ENCODE data around the gene AGXT2. TPM values are rescaled to one million over a fixed set of nuclear protein-coding genes. Genes with fewer than 3 reads are reported as not detected.

The AGXT2 gene
- total RNA-seq, 6 experiments from 2014 or later: not detected

DNA sequence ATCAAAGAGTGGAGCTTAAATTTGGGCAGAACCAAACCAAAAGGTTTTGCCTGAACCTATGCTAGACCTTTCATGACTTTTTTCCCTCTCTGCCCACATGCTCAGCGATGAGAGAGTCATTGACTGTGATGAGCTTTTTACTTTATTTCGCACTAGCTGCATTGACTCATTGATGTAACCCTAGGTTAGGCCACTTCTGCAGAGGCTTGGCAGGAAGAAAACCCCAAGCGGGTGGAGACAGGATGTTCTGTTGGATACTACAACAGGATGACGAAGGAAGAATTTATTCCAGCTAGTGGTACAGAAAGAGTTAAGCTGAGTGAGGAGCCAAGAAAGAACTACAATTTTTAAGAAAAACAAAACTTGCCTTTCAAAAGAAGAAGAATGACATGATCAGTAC, 18.4 kb downstream of the AGXT2 start:
- H3K4me3 Mint-ChIP-seq: peak overlapping the region; percentile 12; the same call in 1 of the 2 replicates
- peak overlapping the region; percentile 64 for H3K27ac Mint-ChIP-seq
- H3K27me3 Mint-ChIP-seq (ENCODE audit: insufficient read depth): no peaks in the 10 kb centered on the region
- peak; percentile 78 for DNase-seq
- no peaks in the 10 kb centered on the region for H3K9me3 Mint-ChIP-seq
- no peak for TF ChIP-seq CTCF (IDR thresholded peaks at IDR 0.05)
- peaks cover 42% of the 10 kb centered on the region for H3K4me1 Mint-ChIP-seq (ENCODE audit: low read depth)
- no peaks in the 10 kb centered on the region for H3K36me3 Mint-ChIP-seq (ENCODE audit: low read depth)

GRCh38 chr5:35026941-35027340, 20.8 kb downstream of the AGXT2 start:
- Mint-ChIP-seq H3K36me3 (ENCODE audit: low read depth) (no peaks in the 10 kb centered on the region), H3K27me3 (ENCODE audit: insufficient read depth) (no peaks in the 10 kb centered on the region), H3K9me3 (no peaks in the 10 kb centered on the region), H3K4me1 (ENCODE audit: low read depth) (peaks cover 33% of the 10 kb centered on the region), H3K27ac (no peak overlapping the region), H3K4me3 (no peak overlapping the region)
- no peak for TF ChIP-seq CTCF (IDR thresholded peaks at IDR 0.05)
- DNase-seq: no peak

- Mint-ChIP-seq H3K27me3 (ENCODE audit: insufficient read depth) (no peaks in the 10 kb centered on the region), H3K36me3 (ENCODE audit: low read depth) (no peaks in the 10 kb centered on the region), H3K4me1 (ENCODE audit: low read depth) (peaks cover 29% of the 10 kb centered on the region), H3K9me3 (no peaks in the 10 kb centered on the region), H3K4me3 (no peak overlapping the region), H3K27ac (no peak overlapping the region)
- no peak for TF ChIP-seq CTCF (IDR thresholded peaks at IDR 0.05)
- DNase-seq: no peak
These were observed 21.4 kb downstream of the AGXT2 start for GRCh38 chr5:35026280-35026840.

DNA sequence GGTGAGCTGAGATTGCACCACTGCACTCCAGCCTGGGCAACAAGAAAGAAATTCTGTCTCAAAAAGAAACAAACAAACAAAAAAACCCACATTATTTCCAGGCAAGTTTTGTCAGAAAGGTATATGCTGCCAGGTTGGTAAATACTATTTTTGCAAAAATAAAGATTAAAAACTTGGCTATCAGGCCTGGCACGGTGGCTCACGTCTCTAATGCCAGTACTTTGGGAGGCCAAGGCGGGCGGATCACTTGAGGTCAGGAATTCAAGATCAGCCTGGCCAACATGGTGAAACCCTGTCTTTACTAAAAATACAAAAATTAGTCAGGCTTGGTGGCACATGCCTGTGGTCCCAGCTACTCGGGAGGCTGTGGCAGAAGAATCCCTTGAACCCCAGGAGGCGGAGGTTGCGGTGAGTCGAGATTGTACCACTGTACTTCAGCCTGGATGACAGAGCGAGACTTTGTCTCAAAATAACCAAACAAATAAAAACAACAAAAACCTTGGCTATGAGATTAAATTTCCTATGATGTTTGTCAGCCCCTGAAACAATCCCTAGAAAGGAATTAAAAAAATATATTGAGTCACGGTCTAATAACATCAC, 22.7 kb downstream of the AGXT2 start:
- peaks cover 19% of the 10 kb centered on the region for H3K4me1 Mint-ChIP-seq (ENCODE audit: low read depth)
- no peak for DNase-seq
- H3K9me3 Mint-ChIP-seq: no peaks in the 10 kb centered on the region
- no peaks in the 10 kb centered on the region for H3K36me3 Mint-ChIP-seq (ENCODE audit: low read depth)
- H3K27ac Mint-ChIP-seq: no peak overlapping the region
- no peak overlapping the region for H3K4me3 Mint-ChIP-seq
- TF ChIP-seq CTCF (IDR thresholded peaks at IDR 0.05): no peak
- no peaks in the 10 kb centered on the region for H3K27me3 Mint-ChIP-seq (ENCODE audit: insufficient read depth)

- no peak for DNase-seq
- Mint-ChIP-seq H3K27ac (no peak overlapping the region), H3K36me3 (ENCODE audit: low read depth) (no peaks in the 10 kb centered on the region), H3K9me3 (no peaks in the 10 kb centered on the region), H3K4me1 (ENCODE audit: low read depth) (peaks cover 6% of the 10 kb centered on the region), H3K4me3 (no peak overlapping the region), H3K27me3 (ENCODE audit: insufficient read depth) (no peaks in the 10 kb centered on the region)
- TF ChIP-seq CTCF (IDR thresholded peaks at IDR 0.05): no peak
These were observed 24.2 kb downstream of the AGXT2 start for GRCh38 chr5:35023391-35024178.

All from HFFc6 (cell line).